Pancreas (tissue), 10 donors: Measurements from ENCODE around the gene SLFN11. TPM values are rescaled to one million over a fixed set of nuclear protein-coding genes. Genes with fewer than 3 reads are reported as not detected.
A peak's percentile ranks its signal among the peaks of the same experiment; 100 is the strongest.

Source experiments
- ATAC-seq, 4 donors: fragments of 200-7000 bp; cut with Tn5 transposase; one replicate each; pipeline versions ENCODE4 v1.8.0 to v1.9.1; 2020; ENCODE audit warnings: mild to moderate bottlenecking in 4 of 4, moderate library complexity in 4 of 4
- DNase-seq, 6 donors: peaks; one replicate each; pipeline ENCODE4 v3.0.0-alpha.2; 2020
- FAIRE-seq: peaks from 2 replicates; lab custom pipeline; 2012; peaks lifted over from hg19 to GRCh38; lab: Jason Lieb, UNC
- H3K27ac ChIP-seq, 4 donors: fragments of 200-600 bp; sonication (generic); 1 replicate in 3 of 4; 2 replicates in 1 of 4; pipeline versions ENCODE4 v1.5.0 to v1.8.0; 2020
- H3K27me3 ChIP-seq, 4 donors: fragments of 200-600 bp; one replicate each; pipeline ENCODE4 v1.8.0; 2021
- H3K36me3 ChIP-seq, 3 donors: fragments of 200-600 bp; sonication (generic) in 1 of 3; one replicate each; pipeline versions ENCODE4 v1.5.0 to v1.8.0; 2020 to 2021
- H3K4me1 ChIP-seq, 3 donors: fragments of 200-600 bp; one replicate each; pipeline ENCODE4 v1.8.0; 2021
- H3K4me3 ChIP-seq, 4 donors: fragments of 200-600 bp; sonication (generic) in 2 of 4; one replicate each; pipeline versions ENCODE4 v1.5.0 to v1.8.0; 2020 to 2021
- H3K9me3 ChIP-seq, 4 donors: fragments of 200-600 bp; one replicate each; pipeline ENCODE4 v1.8.0; 2021
- CTCF ChIP-seq, 4 donors: fragments of 200-600 bp; sonication (generic) in 3 of 4; IDR thresholded peaks; one replicate each; pipeline versions ENCODE4 v1.5.0 to v1.8.0; 2021; ENCODE audit warnings: antibody characterized with exemption in 4 of 4
- WGBS, 2 donors: extraction: QIAGEN DNeasy Blood & Tissue Kit; methylation state at CpG; one replicate each; pipeline ENCODE4 v1.1.7; 2013; 5-methylcytosine and 5-hydroxymethylcytosine counted together
- intact Hi-C, 3 donors: fragments of 100-400 bp; cut with DNase I; formaldehyde crosslinking; loops; one replicate each; pipeline versions ENCODE4 v1.11.1 to v1.14.2; 2022
- polyA plus RNA-seq, 2 donors: library from polyadenylated mRNA; stranded (reverse); fragments of 200-250 nt; gene quantifications; one replicate each; pipeline ENCODE4 v1.2.3, GENCODE V29; 2013
- total RNA-seq, 6 donors: library from RNA; stranded (reverse); fragmentation: NEBNext Ultra II Directional in 4 of 6; extraction: Animal tissue kit (Norgen Biotek cat#: 25700) in 4 of 6; gene quantifications; one replicate each; pipeline versions ENCODE4 v1.2.1 to v1.2.4, GENCODE V29; 2021 to 2023
- donor health status: healthy with polysubstance abuse.
- donor health status: DM: no; HTN: no; CAD: no; lungs with moderate emphysema.
- donor health status: DM: no; HTN: no; CAD: no.
- donor health status: control.
- donor health status: control.
- donor health status: Bipolar disorder and iron deficiency.
- donor health status: DM: yes; HTN: yes; CAD: no.
- donor health status: DM: no; HTN: no; CAD: no.
- donor health status: DM: no; HTN: no; CAD: no.
- donor health status: DM: yes; HTN: yes; CAD: no.

Gene SLFN11
- total and polyA plus RNA-seq, 8 donors, result 2.4 to 14.1 (median 3.3) TPM

- Histone ChIP-seq H3K4me1 (peaks cover 0 to 3% (median 0%) of the 10 kb centered on the region in 3 donors), H3K27ac (no peak overlapping the region), H3K4me3 (peak overlapping the region in 2 of 4 donors; percentile 3 to 43), H3K9me3 (no peaks in the 10 kb centered on the region), H3K27me3 (peaks cover 0 to 10% (median 0%) of the 10 kb centered on the region in 4 donors), H3K36me3 (no peaks in the 10 kb centered on the region)
- intact Hi-C loops, result no loop called here
- no peak for TF ChIP-seq CTCF (IDR thresholded peaks at IDR 0.05)
- 3 to 4% methylated on average over 38 to 40 of the region's 40 CpGs for WGBS, 2 donors
- ATAC-seq, result peak; percentile 58 to 87 (median 80)
- peak in 4 of 6 donors; percentile 15 to 71 (median 42) for DNase-seq
- FAIRE-seq, result no peak
Measured at GRCh38 chr17:35345926-35346771, 27.3 kb downstream of the SLFN11 start.

GRCh38 chr17:35345445-35345925 is 27.9 kb downstream of the SLFN11 start:
- H3K27me3 ChIP-seq, result peaks cover 0 to 10% (median 0%) of the 10 kb centered on the region in 4 donors
- intact Hi-C loops, result no loop called here
- DNase-seq (no peak), FAIRE-seq (no peak), ATAC-seq (no peak)
- H3K9me3 ChIP-seq, result no peaks in the 10 kb centered on the region
- 15 to 16% methylated on average over 25 of the region's 25 CpGs for WGBS, 2 donors
- H3K4me3 ChIP-seq, result peak overlapping the region in 2 of 4 donors; percentile 3 to 43
- TF ChIP-seq CTCF (IDR thresholded peaks at IDR 0.05), result no peak
- peaks cover 0 to 3% (median 0%) of the 10 kb centered on the region in 3 donors for H3K4me1 ChIP-seq
- no peak overlapping the region for H3K27ac ChIP-seq
- H3K36me3 ChIP-seq, result no peaks in the 10 kb centered on the region

GRCh38 chr17:35344262-35344661 is 29.2 kb downstream of the SLFN11 start:
- Histone ChIP-seq H3K4me1 (peaks cover 0 to 3% (median 0%) of the 10 kb centered on the region in 3 donors), H3K27me3 (peaks cover 0 to 8% (median 0%) of the 10 kb centered on the region in 4 donors), H3K27ac (no peak overlapping the region), H3K36me3 (no peaks in the 10 kb centered on the region), H3K4me3 (no peak overlapping the region), H3K9me3 (no peaks in the 10 kb centered on the region)
- no peak for TF ChIP-seq CTCF (IDR thresholded peaks at IDR 0.05)
- WGBS, 2 donors, result 60 to 75% methylated on average over 3 of the region's 3 CpGs
- intact Hi-C loops, result no loop called here
- no peak for DNase-seq
- ATAC-seq, result no peak
- no peak for FAIRE-seq

- Histone ChIP-seq H3K9me3 (no peaks in the 10 kb centered on the region), H3K4me1 (peaks cover 0 to 3% (median 0%) of the 10 kb centered on the region in 3 donors), H3K4me3 (no peak overlapping the region), H3K36me3 (no peaks in the 10 kb centered on the region), H3K27ac (no peak overlapping the region), H3K27me3 (peaks cover 0 to 7% (median 0%) of the 10 kb centered on the region in 4 donors)
- ATAC-seq (no peak), FAIRE-seq (no peak), DNase-seq (no peak)
- TF ChIP-seq CTCF (IDR thresholded peaks at IDR 0.05), result no peak
- intact Hi-C loops, result no loop called here
Measured at GRCh38 chr17:35342276-35342675, 31.1 kb downstream of the SLFN11 start.
